ENCODE data around the gene ATOH1.

ATOH1 gene, protein sequence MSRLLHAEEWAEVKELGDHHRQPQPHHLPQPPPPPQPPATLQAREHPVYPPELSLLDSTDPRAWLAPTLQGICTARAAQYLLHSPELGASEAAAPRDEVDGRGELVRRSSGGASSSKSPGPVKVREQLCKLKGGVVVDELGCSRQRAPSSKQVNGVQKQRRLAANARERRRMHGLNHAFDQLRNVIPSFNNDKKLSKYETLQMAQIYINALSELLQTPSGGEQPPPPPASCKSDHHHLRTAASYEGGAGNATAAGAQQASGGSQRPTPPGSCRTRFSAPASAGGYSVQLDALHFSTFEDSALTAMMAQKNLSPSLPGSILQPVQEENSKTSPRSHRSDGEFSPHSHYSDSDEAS

DNA sequence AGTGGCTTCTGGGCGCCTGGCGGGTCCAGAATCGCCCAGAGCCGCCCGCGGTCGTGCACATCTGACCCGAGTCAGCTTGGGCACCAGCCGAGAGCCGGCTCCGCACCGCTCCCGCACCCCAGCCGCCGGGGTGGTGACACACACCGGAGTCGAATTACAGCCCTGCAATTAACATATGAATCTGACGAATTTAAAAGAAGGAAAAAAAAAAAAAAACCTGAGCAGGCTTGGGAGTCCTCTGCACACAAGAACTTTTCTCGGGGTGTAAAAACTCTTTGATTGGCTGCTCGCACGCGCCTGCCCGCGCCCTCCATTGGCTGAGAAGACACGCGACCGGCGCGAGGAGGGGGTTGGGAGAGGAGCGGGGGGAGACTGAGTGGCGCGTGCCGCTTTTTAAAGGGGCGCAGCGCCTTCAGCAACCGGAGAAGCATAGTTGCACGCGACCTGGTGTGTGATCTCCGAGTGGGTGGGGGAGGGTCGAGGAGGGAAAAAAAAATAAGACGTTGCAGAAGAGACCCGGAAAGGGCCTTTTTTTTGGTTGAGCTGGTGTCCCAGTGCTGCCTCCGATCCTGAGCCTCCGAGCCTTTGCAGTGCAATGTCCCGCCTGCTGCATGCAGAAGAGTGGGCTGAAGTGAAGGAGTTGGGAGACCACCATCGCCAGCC lies at the start of gene ATOH1:
TSS of gene ATOH1 (plus strand) at position 422 of the 663 bp plus-strand sequence. CDS start at position 596, 174 bp downstream.
- Histone ChIP-seq H3K36me3 (ENCODE audit: control insufficient read depth in 1 of 2, insufficient read depth in 2 of 2, low read length in 2 of 2) (no peaks in the 10 kb centered on the region), H3K27ac (ENCODE audit: low read length) (no peak within 1 kb of the TSS), H3K27me3 (ENCODE audit: low read depth, low read length) (peaks cover 63% of the 10 kb centered on the region), H3K4me1 (ENCODE audit: control insufficient read depth in 1 of 2, insufficient read depth in 2 of 2, low read length in 2 of 2) (peaks cover 5 to 37% of the 10 kb centered on the region in 2 donors), H3K9me3 (ENCODE audit: control insufficient read depth in 1 of 2, low read length in 2 of 2) (no peaks in the 10 kb centered on the region), H3K4me3 (ENCODE audit: low read depth in 1 of 2, low read length in 2 of 2) (peak within 1 kb of the TSS; percentile 19 to 67)

DNA sequence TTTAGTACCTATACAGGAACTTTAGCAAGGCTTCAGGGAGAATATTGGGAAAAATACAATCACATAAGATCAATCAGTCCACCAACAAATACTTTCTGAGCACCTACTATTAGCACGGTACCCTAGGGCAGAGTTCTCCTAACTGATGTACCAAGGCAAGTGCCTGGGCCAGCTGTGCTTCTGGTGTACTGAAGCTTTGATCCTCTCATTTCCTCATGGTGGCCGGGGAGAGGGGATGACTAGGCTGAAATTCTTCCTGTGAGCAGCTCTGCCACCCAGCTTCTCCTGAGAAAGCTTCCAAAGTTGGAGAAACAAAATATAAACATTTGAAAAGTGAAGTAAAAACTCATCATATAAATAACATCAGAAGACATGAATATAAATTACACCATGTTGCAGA lies 49.3 kb upstream of the ATOH1 start:
- no peak overlapping the region for H3K4me3 ChIP-seq (ENCODE audit: low read depth in 1 of 2, low read length in 2 of 2)
- H3K27me3 ChIP-seq (ENCODE audit: low read depth, low read length): no peaks in the 10 kb centered on the region
- no peak overlapping the region for H3K27ac ChIP-seq (ENCODE audit: low read length)
- H3K9me3 ChIP-seq (ENCODE audit: control insufficient read depth in 1 of 2, low read length in 2 of 2): no peaks in the 10 kb centered on the region
- no peaks in the 10 kb centered on the region for H3K4me1 ChIP-seq (ENCODE audit: control insufficient read depth in 1 of 2, insufficient read depth in 2 of 2, low read length in 2 of 2)
- no peaks in the 10 kb centered on the region for H3K36me3 ChIP-seq (ENCODE audit: control insufficient read depth in 1 of 2, insufficient read depth in 2 of 2, low read length in 2 of 2)

DNA sequence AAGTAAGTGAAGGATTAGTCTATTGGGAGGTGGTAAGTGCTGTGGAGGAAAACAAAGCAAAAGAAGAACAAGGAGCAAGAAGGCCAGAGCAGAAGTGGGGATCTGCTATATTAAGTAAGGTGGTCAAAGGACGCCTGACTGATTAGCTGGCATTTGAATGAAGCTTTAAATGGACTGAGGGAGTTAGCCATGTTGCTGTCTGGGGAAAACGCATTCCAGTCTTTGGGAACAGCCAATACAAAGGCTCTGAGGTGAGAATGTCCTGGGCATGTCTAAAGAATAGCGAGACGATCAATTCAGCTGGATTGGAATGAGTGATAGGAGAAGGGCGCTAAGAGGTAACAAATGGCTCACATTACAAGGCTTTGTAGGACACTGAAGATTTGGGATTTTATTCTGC lies 48.5 kb upstream of the ATOH1 start:
- no peaks in the 10 kb centered on the region for H3K9me3 ChIP-seq (ENCODE audit: control insufficient read depth in 1 of 2, low read length in 2 of 2)
- no peak overlapping the region for H3K4me3 ChIP-seq (ENCODE audit: low read depth in 1 of 2, low read length in 2 of 2)
- H3K27ac ChIP-seq (ENCODE audit: low read length): no peak overlapping the region
- no peaks in the 10 kb centered on the region for H3K4me1 ChIP-seq (ENCODE audit: control insufficient read depth in 1 of 2, insufficient read depth in 2 of 2, low read length in 2 of 2)
- no peaks in the 10 kb centered on the region for H3K27me3 ChIP-seq (ENCODE audit: low read depth, low read length)
- no peaks in the 10 kb centered on the region for H3K36me3 ChIP-seq (ENCODE audit: control insufficient read depth in 1 of 2, insufficient read depth in 2 of 2, low read length in 2 of 2)

DNA sequence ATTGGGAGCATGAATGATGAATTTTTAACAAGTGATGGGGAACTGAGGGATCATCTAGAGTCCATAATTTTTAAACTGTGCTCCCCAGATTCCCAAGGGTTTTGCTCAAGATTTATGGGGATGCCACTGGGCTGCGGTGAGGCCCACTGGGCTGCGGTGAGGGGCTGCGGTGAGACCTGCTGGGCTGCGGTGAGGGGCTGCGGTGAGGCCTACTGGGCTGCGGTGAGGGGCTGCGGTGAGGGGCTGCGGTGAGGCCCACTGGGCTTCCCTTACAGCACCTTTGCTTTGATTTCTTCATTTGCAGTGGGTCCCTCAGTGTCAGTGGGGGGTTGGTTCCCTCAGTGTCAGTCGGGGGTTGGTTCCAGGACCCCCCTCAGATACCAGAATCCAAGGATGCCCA lies 47.4 kb upstream of the ATOH1 start:
- H3K4me1 ChIP-seq (ENCODE audit: control insufficient read depth in 1 of 2, insufficient read depth in 2 of 2, low read length in 2 of 2): no peaks in the 10 kb centered on the region
- no peak overlapping the region for H3K27ac ChIP-seq (ENCODE audit: low read length)
- H3K4me3 ChIP-seq (ENCODE audit: low read depth in 1 of 2, low read length in 2 of 2): no peak overlapping the region
- no peaks in the 10 kb centered on the region for H3K27me3 ChIP-seq (ENCODE audit: low read depth, low read length)
- no peaks in the 10 kb centered on the region for H3K36me3 ChIP-seq (ENCODE audit: control insufficient read depth in 1 of 2, insufficient read depth in 2 of 2, low read length in 2 of 2)
- H3K9me3 ChIP-seq (ENCODE audit: control insufficient read depth in 1 of 2, low read length in 2 of 2): no peaks in the 10 kb centered on the region

DNA sequence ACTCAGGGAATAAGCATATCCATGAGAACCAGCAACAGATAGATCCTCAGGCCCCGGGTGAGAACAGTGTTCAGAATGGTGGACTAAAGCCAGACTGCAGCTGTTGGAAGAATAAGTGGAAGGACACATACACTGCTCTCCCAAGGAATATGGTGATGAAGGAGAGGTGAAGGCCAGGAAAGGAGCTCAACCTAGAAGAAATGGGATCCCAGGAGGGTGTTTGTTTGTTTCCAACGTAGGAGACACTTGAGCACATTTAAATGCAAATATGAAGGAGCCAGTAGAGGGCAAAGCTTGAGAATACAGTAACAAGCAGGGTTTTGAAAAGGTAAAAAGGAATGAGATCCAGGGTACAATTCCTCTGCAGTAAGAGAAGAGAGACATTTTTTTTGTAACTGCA lies 42.4 kb upstream of the ATOH1 start:
- Histone ChIP-seq H3K36me3 (ENCODE audit: control insufficient read depth in 1 of 2, insufficient read depth in 2 of 2, low read length in 2 of 2) (no peaks in the 10 kb centered on the region), H3K4me1 (ENCODE audit: control insufficient read depth in 1 of 2, insufficient read depth in 2 of 2, low read length in 2 of 2) (no peaks in the 10 kb centered on the region), H3K27ac (ENCODE audit: low read length) (no peak overlapping the region), H3K9me3 (ENCODE audit: control insufficient read depth in 1 of 2, low read length in 2 of 2) (no peaks in the 10 kb centered on the region), H3K4me3 (ENCODE audit: low read depth in 1 of 2, low read length in 2 of 2) (no peak overlapping the region), H3K27me3 (ENCODE audit: low read depth, low read length) (no peaks in the 10 kb centered on the region)

DNA sequence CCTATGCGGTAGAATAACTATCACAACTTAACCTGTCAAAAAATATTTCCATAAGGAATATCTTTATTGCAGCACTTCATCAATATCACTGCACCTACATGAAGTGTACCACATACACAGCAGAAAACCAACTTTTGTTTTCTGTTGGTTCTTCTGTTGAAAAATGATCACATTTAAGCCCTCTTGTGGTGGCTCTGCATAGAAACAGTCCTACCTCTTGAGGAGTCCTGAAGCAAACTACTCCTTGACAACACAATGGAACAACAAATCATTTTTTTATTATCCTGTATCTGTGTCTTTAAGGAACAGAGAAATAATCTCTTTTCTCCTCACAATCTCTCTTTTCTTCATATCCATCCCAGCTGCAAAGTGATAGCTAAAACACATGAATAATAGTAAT lies 39.8 kb upstream of the ATOH1 start:
- H3K36me3 ChIP-seq (ENCODE audit: control insufficient read depth in 1 of 2, insufficient read depth in 2 of 2, low read length in 2 of 2): no peaks in the 10 kb centered on the region
- H3K27me3 ChIP-seq (ENCODE audit: low read depth, low read length): no peaks in the 10 kb centered on the region
- no peaks in the 10 kb centered on the region for H3K4me1 ChIP-seq (ENCODE audit: control insufficient read depth in 1 of 2, insufficient read depth in 2 of 2, low read length in 2 of 2)
- H3K4me3 ChIP-seq (ENCODE audit: low read depth in 1 of 2, low read length in 2 of 2): no peak overlapping the region
- H3K9me3 ChIP-seq (ENCODE audit: control insufficient read depth in 1 of 2, low read length in 2 of 2): no peaks in the 10 kb centered on the region
- H3K27ac ChIP-seq (ENCODE audit: low read length): no peak overlapping the region

DNA sequence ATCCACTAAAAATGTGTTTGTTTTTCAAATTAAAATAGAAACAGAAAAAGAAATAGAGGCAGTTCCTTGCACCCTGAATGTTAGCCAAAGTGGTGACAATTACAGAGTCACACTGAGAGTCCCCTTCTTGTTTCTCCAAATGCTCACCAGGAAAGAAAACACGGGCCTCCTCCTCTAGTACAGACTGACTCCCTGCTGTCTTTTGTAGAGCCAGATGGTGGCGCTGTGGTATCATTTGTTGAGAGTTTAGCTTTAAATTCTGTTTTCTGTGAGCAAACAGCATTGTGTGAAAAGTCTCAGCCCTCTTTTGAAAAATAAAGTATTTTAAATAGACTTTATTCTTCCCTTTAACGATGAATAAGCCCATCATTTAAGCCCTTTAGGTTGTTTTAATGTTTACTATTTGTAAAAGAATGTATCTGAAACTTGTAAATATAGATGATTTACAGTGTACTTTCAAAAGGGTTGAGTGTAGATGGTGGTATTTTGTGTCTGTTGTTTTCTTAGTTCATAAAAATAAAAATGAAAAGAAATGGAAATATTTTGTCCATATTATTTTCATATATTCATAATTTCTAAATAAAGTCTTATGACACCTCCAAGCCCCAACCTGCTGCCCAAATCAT lies 36.9 kb upstream of the ATOH1 start:
- Histone ChIP-seq H3K36me3 (ENCODE audit: control insufficient read depth in 1 of 2, insufficient read depth in 2 of 2, low read length in 2 of 2) (no peaks in the 10 kb centered on the region), H3K27ac (ENCODE audit: low read length) (no peak overlapping the region), H3K4me1 (ENCODE audit: control insufficient read depth in 1 of 2, insufficient read depth in 2 of 2, low read length in 2 of 2) (no peaks in the 10 kb centered on the region), H3K27me3 (ENCODE audit: low read depth, low read length) (no peaks in the 10 kb centered on the region), H3K9me3 (ENCODE audit: control insufficient read depth in 1 of 2, low read length in 2 of 2) (no peaks in the 10 kb centered on the region), H3K4me3 (ENCODE audit: low read depth in 1 of 2, low read length in 2 of 2) (no peak overlapping the region)

DNA sequence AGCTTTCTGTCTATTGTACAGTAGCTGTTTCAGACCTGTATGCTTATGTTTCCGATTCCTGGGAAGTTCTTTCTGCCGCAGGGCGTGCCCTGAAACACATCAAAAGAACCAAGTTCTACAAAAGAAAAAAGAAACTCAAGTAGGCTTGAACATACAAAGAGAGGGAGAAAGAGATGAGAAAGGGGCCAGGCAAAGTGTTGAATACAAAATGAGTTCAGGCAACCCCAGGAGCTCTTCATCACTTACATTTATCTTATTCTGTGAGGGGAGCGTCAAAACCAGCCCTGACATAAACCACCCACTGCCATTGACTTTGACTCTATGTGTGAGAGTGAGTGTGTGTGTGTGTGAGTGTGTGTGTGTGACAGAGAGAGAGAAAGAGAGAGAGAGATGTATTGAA lies 26.5 kb upstream of the ATOH1 start:
- H3K27ac ChIP-seq (ENCODE audit: low read length): no peak overlapping the region
- no peaks in the 10 kb centered on the region for H3K36me3 ChIP-seq (ENCODE audit: control insufficient read depth in 1 of 2, insufficient read depth in 2 of 2, low read length in 2 of 2)
- H3K4me1 ChIP-seq (ENCODE audit: control insufficient read depth in 1 of 2, insufficient read depth in 2 of 2, low read length in 2 of 2): no peaks in the 10 kb centered on the region
- no peak overlapping the region for H3K4me3 ChIP-seq (ENCODE audit: low read depth in 1 of 2, low read length in 2 of 2)
- H3K9me3 ChIP-seq (ENCODE audit: control insufficient read depth in 1 of 2, low read length in 2 of 2): no peaks in the 10 kb centered on the region
- H3K27me3 ChIP-seq (ENCODE audit: low read depth, low read length): no peaks in the 10 kb centered on the region

DNA sequence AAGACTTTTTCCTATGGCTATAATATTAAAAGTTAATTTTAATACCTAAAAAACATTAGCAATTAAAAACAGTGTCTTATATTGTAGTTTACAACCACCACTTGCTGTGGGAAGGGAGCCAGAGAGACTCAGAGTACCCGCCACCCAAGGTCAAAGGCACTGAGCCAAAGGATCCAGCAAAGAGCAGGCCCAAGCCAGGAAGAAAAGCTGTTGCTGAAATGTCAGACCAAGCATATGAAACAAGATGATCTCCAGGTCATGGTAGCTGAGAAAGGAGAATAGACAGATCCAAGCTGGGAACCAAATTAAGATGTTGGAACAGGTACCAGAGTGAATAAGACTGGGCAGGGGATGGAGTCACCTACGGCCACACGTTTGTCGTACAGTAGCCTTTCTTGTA lies 18.8 kb upstream of the ATOH1 start:
- Histone ChIP-seq H3K27me3 (ENCODE audit: low read depth, low read length) (no peaks in the 10 kb centered on the region), H3K27ac (ENCODE audit: low read length) (no peak overlapping the region), H3K9me3 (ENCODE audit: control insufficient read depth in 1 of 2, low read length in 2 of 2) (no peaks in the 10 kb centered on the region), H3K36me3 (ENCODE audit: control insufficient read depth in 1 of 2, insufficient read depth in 2 of 2, low read length in 2 of 2) (no peaks in the 10 kb centered on the region), H3K4me1 (ENCODE audit: control insufficient read depth in 1 of 2, insufficient read depth in 2 of 2, low read length in 2 of 2) (no peaks in the 10 kb centered on the region), H3K4me3 (ENCODE audit: low read depth in 1 of 2, low read length in 2 of 2) (no peak overlapping the region)

DNA sequence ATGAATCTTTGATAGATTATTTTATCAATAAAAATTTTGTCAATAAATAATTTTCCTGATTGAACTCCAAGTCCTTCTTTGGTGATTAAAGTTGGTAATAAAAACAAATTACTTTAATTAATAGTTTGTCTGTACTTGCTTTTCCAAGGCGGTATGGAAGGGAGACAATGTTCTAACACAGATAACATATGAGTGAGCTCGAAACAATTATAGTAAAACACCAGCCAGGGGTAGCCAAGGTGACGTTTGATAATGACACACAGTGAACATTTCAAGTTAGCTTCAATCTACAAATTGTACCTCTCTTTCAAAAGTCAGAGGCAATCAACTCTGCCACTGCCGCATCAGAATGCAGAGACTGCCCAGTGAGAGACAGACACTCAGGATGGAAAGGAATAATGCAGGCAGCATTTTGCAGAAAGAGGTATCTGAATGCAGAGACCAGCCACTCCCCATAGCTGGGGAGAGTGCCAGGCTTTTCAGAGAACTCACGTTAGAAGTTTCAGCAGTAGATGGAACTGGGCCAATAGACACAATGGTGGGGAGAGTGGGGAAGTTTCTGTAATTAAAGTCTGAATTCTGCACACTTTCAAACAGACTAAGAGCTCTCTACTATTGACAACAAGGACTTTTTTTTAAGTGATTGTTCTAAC lies 18.1 kb upstream of the ATOH1 start:
- Histone ChIP-seq H3K9me3 (ENCODE audit: control insufficient read depth in 1 of 2, low read length in 2 of 2) (no peaks in the 10 kb centered on the region), H3K27ac (ENCODE audit: low read length) (no peak overlapping the region), H3K4me1 (ENCODE audit: control insufficient read depth in 1 of 2, insufficient read depth in 2 of 2, low read length in 2 of 2) (no peaks in the 10 kb centered on the region)

DNA sequence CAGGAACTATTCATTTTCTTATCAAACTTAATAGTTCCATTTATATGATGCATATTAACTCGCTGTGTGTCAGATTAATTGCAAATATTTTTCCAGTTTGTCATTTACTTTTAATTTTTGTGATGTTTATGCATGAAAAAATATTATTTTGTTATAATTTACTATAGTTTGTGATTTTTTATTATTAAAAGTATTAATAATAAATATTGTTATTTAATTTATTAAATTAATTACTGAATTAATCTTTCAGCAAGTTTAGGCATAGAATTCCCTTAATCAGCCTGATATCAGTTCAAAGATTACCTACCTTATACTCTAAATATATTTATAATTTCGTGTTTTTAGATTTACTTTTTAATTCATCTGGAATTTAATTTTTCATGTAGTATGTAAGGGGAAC lies 15.5 kb upstream of the ATOH1 start:
- Histone ChIP-seq H3K4me1 (ENCODE audit: control insufficient read depth in 1 of 2, insufficient read depth in 2 of 2, low read length in 2 of 2) (no peaks in the 10 kb centered on the region), H3K9me3 (ENCODE audit: control insufficient read depth in 1 of 2, low read length in 2 of 2) (no peaks in the 10 kb centered on the region), H3K4me3 (ENCODE audit: low read depth in 1 of 2, low read length in 2 of 2) (no peak overlapping the region), H3K36me3 (ENCODE audit: control insufficient read depth in 1 of 2, insufficient read depth in 2 of 2, low read length in 2 of 2) (no peaks in the 10 kb centered on the region), H3K27me3 (ENCODE audit: low read depth, low read length) (no peaks in the 10 kb centered on the region), H3K27ac (ENCODE audit: low read length) (no peak overlapping the region)

More for the DNA sequence above, 18.1 kb upstream of the ATOH1 start:
- Histone ChIP-seq H3K36me3 (ENCODE audit: control insufficient read depth in 1 of 2, insufficient read depth in 2 of 2, low read length in 2 of 2) (no peaks in the 10 kb centered on the region), H3K4me3 (ENCODE audit: low read depth in 1 of 2, low read length in 2 of 2) (no peak overlapping the region), H3K27me3 (ENCODE audit: low read depth, low read length) (no peaks in the 10 kb centered on the region)
